HL-60 (cell line): Measurements from ENCODE around the gene PJA1.

Source experiments
- CTCF ChIP-seq: IDR thresholded peaks from one replicate; pipeline ENCODE4 v1.5.1; 2011; ENCODE audit warnings: low read length, control low read depth, inconsistent platforms; ENCODE audit not compliant: insufficient read depth
- GABPA ChIP-seq: IDR thresholded peaks from 2 replicates; pipeline ENCODE4 v1.6.1; 2012; ENCODE audit warnings: low read depth
- POLR2AphosphoS5 ChIP-seq: IDR thresholded peaks from 2 replicates; pipeline ENCODE4 v1.6.1; 2012; ENCODE audit warnings: low read depth
- REST ChIP-seq: IDR thresholded peaks from 2 replicates; pipeline ENCODE4 v1.6.1; 2012; ENCODE audit warnings: low read depth; ENCODE audit not compliant: insufficient replicate concordance
- SPI1 ChIP-seq: IDR thresholded peaks from 2 replicates; pipeline ENCODE4 v1.6.1; 2012; ENCODE audit warnings: low read depth, mild to moderate bottlenecking, borderline replicate concordance

- TF ChIP-seq POLR2AphosphoS5 (no peak), CTCF (no peak), GABPA (no peak), SPI1 (no peak), REST (no peak)
Observed at GRCh38 chrX:69177511-69178162, 12.4 kb upstream of the PJA1 start.
